Neural cell (in vitro differentiated cells): ENCODE data around the gene FADD. TPM values are rescaled to one million over a fixed set of nuclear protein-coding genes. Genes with fewer than 3 reads are reported as not detected.

Experiments
- H2AFZ ChIP-seq: fragments of 200-600, 300-800 bp; sonication (generic), shearing (Covaris generic); 2 replicates; pipeline ENCODE4 v1.6.0; 2014; ENCODE audit warnings: low read depth, mild to moderate bottlenecking, antibody characterized with exemption, low read length, moderate library complexity
- H3F3A ChIP-seq: fragments of 200-600 bp; shearing (Covaris generic); 2 replicates; pipeline ENCODE4 v1.6.1; 2016; ENCODE audit warnings: mild to moderate bottlenecking, moderate library complexity, mixed read lengths, antibody characterized with exemption, low read length; ENCODE audit not compliant: insufficient read depth, poor library complexity, severe bottlenecking
- H3K27ac ChIP-seq: fragments of 200-600, 300-800 bp; sonication (generic), shearing (Covaris generic); 2 replicates; pipeline ENCODE4 v1.5.1; 2014; ENCODE audit warnings: mild to moderate bottlenecking, low read length, moderate library complexity
- H3K27me3 ChIP-seq: fragments of 300-800, 200-600 bp; sonication (generic), shearing (Covaris generic); 2 replicates; pipeline ENCODE4 v1.6.0; 2014; ENCODE audit warnings: mild to moderate bottlenecking, low read depth, low read length, moderate library complexity; ENCODE audit not compliant: insufficient read depth
- H3K36me3 ChIP-seq: fragments of 300-800, 200-600 bp; sonication (generic), shearing (Covaris generic); 2 replicates; pipeline ENCODE4 v1.5.1; 2014; ENCODE audit warnings: mild to moderate bottlenecking, antibody characterized with exemption, low read length, moderate library complexity; ENCODE audit not compliant: insufficient read depth
- H3K4me2 ChIP-seq: fragments of 300-800, 200-600 bp; sonication (generic), shearing (Covaris generic); 2 replicates; pipeline ENCODE4 v1.6.0; 2014; ENCODE audit warnings: mild to moderate bottlenecking, low read length
- H3K4me3 ChIP-seq: fragments of 300-800, 200-600 bp; sonication (generic), shearing (Covaris generic); 2 replicates; pipeline ENCODE4 v1.5.1; 2014; ENCODE audit warnings: mild to moderate bottlenecking, low read length, moderate library complexity
- H3K79me2 ChIP-seq: fragments of 200-600 bp; shearing (Covaris generic); replicated peaks from 2 replicates; pipeline ENCODE4 v1.6.0; 2014; ENCODE audit warnings: mild to moderate bottlenecking, low read length, moderate library complexity; ENCODE audit not compliant: insufficient read depth
- H3K9ac ChIP-seq: fragments of 300-800, 200-600 bp; sonication (generic), shearing (Covaris generic); 2 replicates; pipeline ENCODE4 v1.6.1; 2016; ENCODE audit warnings: mild to moderate bottlenecking, low read length, mixed read lengths
- H3K9me2 ChIP-seq: fragments of 200-600 bp; shearing (Covaris generic); 2 replicates; pipeline ENCODE4 v1.6.1; 2016; ENCODE audit warnings: mild to moderate bottlenecking, low read length, mixed read lengths; ENCODE audit not compliant: insufficient read depth
- H3K9me3 ChIP-seq: fragments of 200-600, 300-800 bp; sonication (generic), shearing (Covaris generic); 2 replicates; pipeline ENCODE4 v1.6.1; 2016; ENCODE audit warnings: mild to moderate bottlenecking, mixed run types, low read length, moderate library complexity, mixed read lengths
- H4K20me1 ChIP-seq: fragments of 200-600 bp; shearing (Covaris generic); 2 replicates; pipeline ENCODE4 v1.6.1; 2016; ENCODE audit warnings: mild to moderate bottlenecking, mixed run types; ENCODE audit not compliant: insufficient read depth
- EP300 ChIP-seq: fragments of 450-650 bp; conservative IDR thresholded peaks from 2 replicates; pipeline ENCODE4 v1.6.1; 2014; ENCODE audit warnings: antibody characterized with exemption, mild to moderate bottlenecking, moderate library complexity; ENCODE audit not compliant: poor library complexity, severe bottlenecking
- EZH2 ChIP-seq: fragments of 200-600, 300-800 bp; shearing (Covaris generic), sonication (generic); IDR thresholded peaks from 2 replicates; pipeline ENCODE4 v1.6.1; 2014; ENCODE audit warnings: antibody characterized with exemption, low read length, borderline replicate concordance, mild to moderate bottlenecking; ENCODE audit not compliant: insufficient read depth, poor library complexity, severe bottlenecking
- MXI1 ChIP-seq: fragments of 450-650 bp; conservative IDR thresholded peaks from 2 replicates; pipeline ENCODE4 v1.6.1; 2014; ENCODE audit warnings: antibody characterized with exemption, mild to moderate bottlenecking; ENCODE audit not compliant: poor library complexity, severe bottlenecking
- POLR2AphosphoS5 ChIP-seq: IDR thresholded peaks from 2 replicates; pipeline ENCODE4 v1.6.1; 2012
- RAD21 ChIP-seq: fragments of 450-650 bp; conservative IDR thresholded peaks from 2 replicates; pipeline ENCODE4 v1.6.1; 2014; ENCODE audit warnings: antibody characterized with exemption, mild to moderate bottlenecking, moderate library complexity
- REST ChIP-seq: IDR thresholded peaks from 2 replicates; pipeline ENCODE4 v1.6.1; 2012; ENCODE audit warnings: borderline replicate concordance
- SMC3 ChIP-seq: fragments of 450-650 bp; conservative IDR thresholded peaks from 2 replicates; pipeline ENCODE4 v1.6.1; 2014; ENCODE audit warnings: antibody characterized with exemption, mild to moderate bottlenecking, moderate library complexity; ENCODE audit not compliant: poor library complexity
- TAF1 ChIP-seq: IDR thresholded peaks from 2 replicates; pipeline ENCODE4 v1.6.1; 2012; ENCODE audit warnings: low read depth
- polyA plus RNA-seq: library from polyadenylated mRNA; depleted of rRNA; stranded (reverse); fragments of >200 nt; gene quantifications from 2 replicates; pipeline ENCODE4 v1.2.3, GENCODE V29; 2014
- TF ChIP-seq, protein P1 (sequence below): fragments of 450-650 bp; IDR thresholded peaks from 2 replicates; pipeline ENCODE4 v1.5.1; 2014; ENCODE audit warnings: antibody characterized with exemption, mild to moderate bottlenecking, moderate library complexity; ENCODE audit not compliant: poor library complexity, severe bottlenecking

FADD gene
- polyA plus RNA-seq, 1 donor from 2014 or later = 23.1 TPM

GRCh38 chr11:70206982-70207376 is 3.9 kb downstream of the FADD start:
- Histone ChIP-seq H3K27ac (no peak overlapping the region), H4K20me1 (no peaks in the 10 kb centered on the region), H3K9ac (no peak overlapping the region), H3K27me3 (no peaks in the 10 kb centered on the region), H3K9me2 (no peaks in the 10 kb centered on the region), H3F3A (no peaks in the 10 kb centered on the region), H3K4me3 (no peak overlapping the region), H3K79me2 (peaks cover 10% of the 10 kb centered on the region), H2AFZ (no peak overlapping the region), H3K36me3 (no peaks in the 10 kb centered on the region), H3K9me3 (no peaks in the 10 kb centered on the region), H3K4me2 (no peak overlapping the region)
- TF ChIP-seq RAD21 = no peak
- TF ChIP-seq EP300 = no peak
- TF ChIP-seq POLR2AphosphoS5 = no peak
- no peak for TF ChIP-seq MXI1
- TF ChIP-seq, protein P1, sequence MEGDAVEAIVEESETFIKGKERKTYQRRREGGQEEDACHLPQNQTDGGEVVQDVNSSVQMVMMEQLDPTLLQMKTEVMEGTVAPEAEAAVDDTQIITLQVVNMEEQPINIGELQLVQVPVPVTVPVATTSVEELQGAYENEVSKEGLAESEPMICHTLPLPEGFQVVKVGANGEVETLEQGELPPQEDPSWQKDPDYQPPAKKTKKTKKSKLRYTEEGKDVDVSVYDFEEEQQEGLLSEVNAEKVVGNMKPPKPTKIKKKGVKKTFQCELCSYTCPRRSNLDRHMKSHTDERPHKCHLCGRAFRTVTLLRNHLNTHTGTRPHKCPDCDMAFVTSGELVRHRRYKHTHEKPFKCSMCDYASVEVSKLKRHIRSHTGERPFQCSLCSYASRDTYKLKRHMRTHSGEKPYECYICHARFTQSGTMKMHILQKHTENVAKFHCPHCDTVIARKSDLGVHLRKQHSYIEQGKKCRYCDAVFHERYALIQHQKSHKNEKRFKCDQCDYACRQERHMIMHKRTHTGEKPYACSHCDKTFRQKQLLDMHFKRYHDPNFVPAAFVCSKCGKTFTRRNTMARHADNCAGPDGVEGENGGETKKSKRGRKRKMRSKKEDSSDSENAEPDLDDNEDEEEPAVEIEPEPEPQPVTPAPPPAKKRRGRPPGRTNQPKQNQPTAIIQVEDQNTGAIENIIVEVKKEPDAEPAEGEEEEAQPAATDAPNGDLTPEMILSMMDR = no peak
- no peak for TF ChIP-seq EZH2
- no peak for TF ChIP-seq TAF1
- TF ChIP-seq REST = no peak
- no peak for TF ChIP-seq SMC3

GRCh38 chr11:70207531-70208131 is 4.5 kb downstream of the FADD start:
- no peaks in the 10 kb centered on the region for H3K36me3 ChIP-seq
- H3K27ac ChIP-seq = no peak overlapping the region
- H4K20me1 ChIP-seq = no peaks in the 10 kb centered on the region

More at GRCh38 chr11:70207531-70208131, 4.5 kb downstream of the FADD start:
- no peak overlapping the region for H3K4me3 ChIP-seq
- H3K27me3 ChIP-seq = no peaks in the 10 kb centered on the region
- H3K9me2 ChIP-seq = no peaks in the 10 kb centered on the region
- peaks cover 10% of the 10 kb centered on the region for H3K79me2 ChIP-seq
- no peak for TF ChIP-seq REST
- no peak for TF ChIP-seq SMC3
- TF ChIP-seq EZH2 = no peak
- TF ChIP-seq RAD21 = no peak
- no peak for TF ChIP-seq MXI1
- no peak overlapping the region for H3K4me2 ChIP-seq
- H2AFZ ChIP-seq = no peak overlapping the region
- no peak overlapping the region for H3K9ac ChIP-seq
- no peaks in the 10 kb centered on the region for H3K9me3 ChIP-seq
- no peaks in the 10 kb centered on the region for H3F3A ChIP-seq
